ENCODE results near the gene TVP23A.

DNA sequence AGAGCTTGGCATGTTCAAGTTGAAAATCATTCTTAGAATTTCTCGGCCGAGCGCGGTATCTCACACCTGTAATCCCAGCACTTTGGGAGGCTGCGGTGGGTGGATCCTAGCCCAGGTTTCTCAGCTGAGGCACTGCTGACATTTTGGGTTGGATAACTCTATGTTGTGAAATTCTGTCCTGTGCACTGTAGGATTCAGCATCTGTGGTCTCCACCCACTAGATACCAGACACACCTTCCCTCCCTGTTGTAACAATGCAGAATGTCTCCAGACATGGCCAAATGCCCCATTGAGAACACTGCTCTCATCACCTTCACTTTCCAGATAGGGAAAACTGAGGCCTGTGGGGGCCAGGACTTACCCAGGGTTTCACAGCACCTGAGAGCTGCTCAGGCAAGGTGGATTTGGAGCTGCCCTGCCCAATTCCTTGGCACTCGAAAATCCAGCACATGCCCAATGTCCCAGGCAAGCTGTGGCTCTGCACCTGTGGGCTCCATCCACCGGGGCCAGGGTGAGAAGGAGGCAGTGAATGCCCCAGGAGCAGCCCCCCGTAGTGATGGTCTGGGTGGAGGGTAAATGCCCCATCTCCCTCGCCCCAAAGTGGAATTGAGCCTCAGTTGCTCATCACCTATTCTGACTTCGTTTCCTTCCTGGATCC is 20.2 kb upstream of the TVP23A start:
- TF ChIP-seq, protein P1, sequence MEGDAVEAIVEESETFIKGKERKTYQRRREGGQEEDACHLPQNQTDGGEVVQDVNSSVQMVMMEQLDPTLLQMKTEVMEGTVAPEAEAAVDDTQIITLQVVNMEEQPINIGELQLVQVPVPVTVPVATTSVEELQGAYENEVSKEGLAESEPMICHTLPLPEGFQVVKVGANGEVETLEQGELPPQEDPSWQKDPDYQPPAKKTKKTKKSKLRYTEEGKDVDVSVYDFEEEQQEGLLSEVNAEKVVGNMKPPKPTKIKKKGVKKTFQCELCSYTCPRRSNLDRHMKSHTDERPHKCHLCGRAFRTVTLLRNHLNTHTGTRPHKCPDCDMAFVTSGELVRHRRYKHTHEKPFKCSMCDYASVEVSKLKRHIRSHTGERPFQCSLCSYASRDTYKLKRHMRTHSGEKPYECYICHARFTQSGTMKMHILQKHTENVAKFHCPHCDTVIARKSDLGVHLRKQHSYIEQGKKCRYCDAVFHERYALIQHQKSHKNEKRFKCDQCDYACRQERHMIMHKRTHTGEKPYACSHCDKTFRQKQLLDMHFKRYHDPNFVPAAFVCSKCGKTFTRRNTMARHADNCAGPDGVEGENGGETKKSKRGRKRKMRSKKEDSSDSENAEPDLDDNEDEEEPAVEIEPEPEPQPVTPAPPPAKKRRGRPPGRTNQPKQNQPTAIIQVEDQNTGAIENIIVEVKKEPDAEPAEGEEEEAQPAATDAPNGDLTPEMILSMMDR (IDR thresholded peaks at IDR 0.05 in 4 of 5, conservative IDR thresholded peaks at IDR 0.05 in 1 of 5) = no peak
- no peak for TF ChIP-seq POLR2A (IDR thresholded peaks at IDR 0.05)

All from gastrocnemius medialis (tissue), 4 donors.